IMR-90 (cell line): Measurements from ENCODE around the gene AKAP8L.

Experiments used
- CTCF ChIP-seq: conservative IDR thresholded peaks from 2 replicates; pipeline ENCODE4 v1.5.1; 2012; ENCODE audit warnings: mild to moderate bottlenecking, low read depth, low read length, improper control_type of control experiment
- MAFK ChIP-seq: IDR thresholded peaks from 2 replicates; pipeline ENCODE4 v1.6.1; 2012; ENCODE audit warnings: low read depth, low read length, improper control_type of control experiment
- POLR2A ChIP-seq: IDR thresholded peaks from 2 replicates; pipeline ENCODE4 v1.6.1; 2012; ENCODE audit warnings: mild to moderate bottlenecking, low read depth, low read length

DNA sequence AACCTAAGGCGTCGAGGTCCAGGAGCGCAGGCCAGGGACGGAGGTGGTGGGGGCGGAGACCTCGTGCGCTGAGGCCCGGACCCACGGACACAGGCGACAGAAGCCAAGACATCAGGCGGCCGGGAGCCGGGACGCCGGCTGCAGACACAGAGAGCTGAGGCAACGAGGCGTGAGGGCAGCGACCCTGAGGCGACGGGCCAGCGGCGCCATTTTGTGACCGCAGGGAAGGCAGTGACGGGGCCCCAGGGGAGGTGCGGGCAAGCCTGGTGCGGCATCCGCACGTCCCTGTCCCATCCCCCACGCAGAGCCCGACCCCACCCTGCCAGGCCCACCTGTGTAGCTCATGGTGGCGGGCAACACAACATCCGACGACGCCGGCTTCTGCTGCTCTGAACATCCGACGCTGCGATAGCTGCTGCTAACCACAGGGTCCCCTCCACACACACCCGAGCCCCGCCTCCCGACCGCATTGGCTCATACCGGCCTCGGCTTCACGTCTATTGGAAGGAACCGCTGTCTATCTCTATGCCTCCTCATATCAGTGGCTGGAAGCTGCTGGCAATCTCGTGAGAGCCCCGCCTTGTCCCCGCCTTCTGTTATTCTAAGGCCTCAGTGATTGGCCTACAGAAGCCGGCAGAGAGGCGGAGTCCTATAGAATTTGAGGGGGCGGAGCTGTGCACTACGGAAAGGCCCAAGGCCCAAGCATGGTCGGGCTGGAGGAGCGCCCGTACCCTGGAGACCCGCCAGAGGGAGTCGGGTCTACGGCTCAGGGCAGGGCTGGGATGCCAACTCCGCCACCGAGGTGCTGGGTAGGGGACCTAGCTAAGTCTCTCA is at the start of gene AKAP8L:
- no peak for TF ChIP-seq MAFK
- peak; percentile 90 for TF ChIP-seq POLR2A
- peak; percentile 71 for TF ChIP-seq CTCF
